K562 (cell line): ENCODE results near the gene B4GALNT4.

Experiments used
- HDAC8 ChIP-seq: fragments of 450-650 bp; IDR thresholded peaks from 2 replicates; pipeline ENCODE4 v1.6.1; 2016; ENCODE audit warnings: mild to moderate bottlenecking, missing genetic modification characterization, moderate library complexity, missing compliant biosample characterization
- LCOR ChIP-seq: sonication (generic); formaldehyde crosslinking; IDR thresholded peaks from 2 replicates; pipeline ENCODE4 v1.8.0; 2022; ENCODE audit warnings: mild to moderate bottlenecking, missing genetic modification reagents
- MAFF ChIP-seq: IDR thresholded peaks from 2 replicates; pipeline ENCODE4 v1.6.1; 2012; ENCODE audit warnings: low read length, improper control_type of control experiment
- MAZ ChIP-seq, 2 experiments: fragments of 450-650 bp in 1 of 2; sonication (generic) in 1 of 2; formaldehyde crosslinking; IDR thresholded peaks in 1 of 2; conservative IDR thresholded peaks in 1 of 2; 2 replicates each; pipeline versions ENCODE4 v1.4.0 to v1.5.0; 2020; ENCODE audit warnings: mild to moderate bottlenecking in 1 of 2, missing genetic modification reagents in 1 of 2
- POLR2A ChIP-seq: fragments of 450-650 bp; conservative IDR thresholded peaks from 2 replicates; pipeline ENCODE4 v1.6.1; 2016
- RBBP5 ChIP-seq: fragments of 200-600 bp; sonication (generic); IDR thresholded peaks from 2 replicates; pipeline ENCODE4 v1.6.1; 2012; ENCODE audit warnings: borderline replicate concordance, mild to moderate bottlenecking, low read length, control low read depth, inconsistent platforms; ENCODE audit not compliant: insufficient read depth, poor library complexity, severe bottlenecking
- RCOR1 ChIP-seq, 2 experiments: IDR thresholded peaks; 2 replicates each; pipeline ENCODE4 v1.6.1; 2012; ENCODE audit warnings: low read depth in 2 of 2, low read length in 2 of 2, borderline replicate concordance in 1 of 2, improper control_type of control experiment in 1 of 2
- RFX5 ChIP-seq: IDR thresholded peaks from 2 replicates; pipeline ENCODE4 v1.6.1; 2011; ENCODE audit warnings: low read depth, mild to moderate bottlenecking, improper control_type of control experiment, low read length
- XRCC5 ChIP-seq: fragments of 200-400 bp; formaldehyde crosslinking; IDR thresholded peaks from 2 replicates; pipeline ENCODE4 v1.6.1; 2017; ENCODE audit warnings: low read depth, mild to moderate bottlenecking, low read length
- TF ChIP-seq, protein P1 (sequence below): sonication (generic); formaldehyde crosslinking; IDR thresholded peaks from 2 replicates; pipeline ENCODE4 v1.8.1; 2023; ENCODE audit warnings: mild to moderate bottlenecking, missing genetic modification reagents
- TF ChIP-seq, protein P2 (sequence below): IDR thresholded peaks from 3 replicates; pipeline ENCODE4 v1.6.1; 2011; ENCODE audit warnings: borderline replicate concordance, mild to moderate bottlenecking; ENCODE audit not compliant: insufficient read length, insufficient read depth
- TF ChIP-seq, protein P3 (sequence below): sonication (generic); formaldehyde crosslinking; IDR thresholded peaks from 2 replicates; pipeline ENCODE4 v1.9.0; 2022; ENCODE audit warnings: mild to moderate bottlenecking, missing genetic modification reagents
- TF ChIP-seq, protein P4 (sequence below): sonication (generic); formaldehyde crosslinking; IDR thresholded peaks from 2 replicates; pipeline ENCODE4 v1.4.0; 2020; ENCODE audit warnings: mild to moderate bottlenecking, missing genetic modification reagents

DNA sequence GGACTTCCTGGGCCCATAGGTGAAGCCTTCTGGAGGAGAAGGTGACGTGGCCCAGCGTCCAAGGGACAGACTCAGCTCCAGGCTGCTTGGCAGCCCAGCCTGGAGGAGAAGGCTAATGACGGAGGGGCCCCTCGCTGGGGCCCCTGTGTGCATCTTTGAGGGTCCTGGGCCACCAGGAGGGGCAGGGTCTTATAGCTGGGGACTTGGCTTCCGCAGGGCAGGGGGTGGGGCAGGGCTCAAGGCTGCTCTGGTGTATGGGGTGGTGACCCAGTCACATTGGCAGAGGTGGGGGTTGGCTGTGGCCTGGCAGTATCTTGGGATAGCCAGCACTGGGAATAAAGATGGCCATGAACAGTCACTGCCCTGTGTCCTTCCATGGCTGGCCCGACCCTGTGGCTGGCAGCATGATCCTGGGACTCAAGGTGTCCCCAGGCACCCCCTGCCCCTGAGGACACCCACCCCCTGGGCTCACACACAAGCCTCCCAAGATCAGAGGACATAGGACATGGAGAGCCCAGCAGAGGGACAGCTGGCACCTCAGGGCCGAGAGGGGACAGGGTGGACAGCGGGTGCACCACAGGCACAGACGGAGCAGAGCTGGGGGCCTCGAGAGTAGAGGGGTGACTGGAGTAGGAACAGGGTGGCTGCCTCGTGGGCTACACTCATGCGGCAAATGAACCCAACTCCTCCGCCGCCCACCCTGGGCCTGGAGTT lies 35.4 kb downstream of the B4GALNT4 start:
- TF ChIP-seq, protein P1, sequence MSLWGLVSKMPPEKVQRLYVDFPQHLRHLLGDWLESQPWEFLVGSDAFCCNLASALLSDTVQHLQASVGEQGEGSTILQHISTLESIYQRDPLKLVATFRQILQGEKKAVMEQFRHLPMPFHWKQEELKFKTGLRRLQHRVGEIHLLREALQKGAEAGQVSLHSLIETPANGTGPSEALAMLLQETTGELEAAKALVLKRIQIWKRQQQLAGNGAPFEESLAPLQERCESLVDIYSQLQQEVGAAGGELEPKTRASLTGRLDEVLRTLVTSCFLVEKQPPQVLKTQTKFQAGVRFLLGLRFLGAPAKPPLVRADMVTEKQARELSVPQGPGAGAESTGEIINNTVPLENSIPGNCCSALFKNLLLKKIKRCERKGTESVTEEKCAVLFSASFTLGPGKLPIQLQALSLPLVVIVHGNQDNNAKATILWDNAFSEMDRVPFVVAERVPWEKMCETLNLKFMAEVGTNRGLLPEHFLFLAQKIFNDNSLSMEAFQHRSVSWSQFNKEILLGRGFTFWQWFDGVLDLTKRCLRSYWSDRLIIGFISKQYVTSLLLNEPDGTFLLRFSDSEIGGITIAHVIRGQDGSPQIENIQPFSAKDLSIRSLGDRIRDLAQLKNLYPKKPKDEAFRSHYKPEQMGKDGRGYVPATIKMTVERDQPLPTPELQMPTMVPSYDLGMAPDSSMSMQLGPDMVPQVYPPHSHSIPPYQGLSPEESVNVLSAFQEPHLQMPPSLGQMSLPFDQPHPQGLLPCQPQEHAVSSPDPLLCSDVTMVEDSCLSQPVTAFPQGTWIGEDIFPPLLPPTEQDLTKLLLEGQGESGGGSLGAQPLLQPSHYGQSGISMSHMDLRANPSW (CRISPR knock-in tag) = no peak
- TF ChIP-seq, protein P2, sequence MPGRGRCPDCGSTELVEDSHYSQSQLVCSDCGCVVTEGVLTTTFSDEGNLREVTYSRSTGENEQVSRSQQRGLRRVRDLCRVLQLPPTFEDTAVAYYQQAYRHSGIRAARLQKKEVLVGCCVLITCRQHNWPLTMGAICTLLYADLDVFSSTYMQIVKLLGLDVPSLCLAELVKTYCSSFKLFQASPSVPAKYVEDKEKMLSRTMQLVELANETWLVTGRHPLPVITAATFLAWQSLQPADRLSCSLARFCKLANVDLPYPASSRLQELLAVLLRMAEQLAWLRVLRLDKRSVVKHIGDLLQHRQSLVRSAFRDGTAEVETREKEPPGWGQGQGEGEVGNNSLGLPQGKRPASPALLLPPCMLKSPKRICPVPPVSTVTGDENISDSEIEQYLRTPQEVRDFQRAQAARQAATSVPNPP = no peak
- TF ChIP-seq MAFF (no peak), RBBP5 (no peak), RFX5 (no peak), XRCC5 (no peak), LCOR (CRISPR knock-in tag) (no peak), MAZ (CRISPR knock-in tag; conservative IDR thresholded peaks at IDR 0.05 in 1 of 2, IDR thresholded peaks at IDR 0.05 in 1 of 2) (no peak), POLR2A (no peak), HDAC8 (tag) (no peak), RCOR1 (IDR thresholded peaks at IDR 0.05; ENCODE audit: borderline replicate concordance in 1 of 2, low read depth in 2 of 2, low read length in 2 of 2) (no peak)
- TF ChIP-seq, protein P3, sequence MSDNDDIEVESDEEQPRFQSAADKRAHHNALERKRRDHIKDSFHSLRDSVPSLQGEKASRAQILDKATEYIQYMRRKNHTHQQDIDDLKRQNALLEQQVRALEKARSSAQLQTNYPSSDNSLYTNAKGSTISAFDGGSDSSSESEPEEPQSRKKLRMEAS (CRISPR knock-in tag) = no peak
- TF ChIP-seq, protein P4, sequence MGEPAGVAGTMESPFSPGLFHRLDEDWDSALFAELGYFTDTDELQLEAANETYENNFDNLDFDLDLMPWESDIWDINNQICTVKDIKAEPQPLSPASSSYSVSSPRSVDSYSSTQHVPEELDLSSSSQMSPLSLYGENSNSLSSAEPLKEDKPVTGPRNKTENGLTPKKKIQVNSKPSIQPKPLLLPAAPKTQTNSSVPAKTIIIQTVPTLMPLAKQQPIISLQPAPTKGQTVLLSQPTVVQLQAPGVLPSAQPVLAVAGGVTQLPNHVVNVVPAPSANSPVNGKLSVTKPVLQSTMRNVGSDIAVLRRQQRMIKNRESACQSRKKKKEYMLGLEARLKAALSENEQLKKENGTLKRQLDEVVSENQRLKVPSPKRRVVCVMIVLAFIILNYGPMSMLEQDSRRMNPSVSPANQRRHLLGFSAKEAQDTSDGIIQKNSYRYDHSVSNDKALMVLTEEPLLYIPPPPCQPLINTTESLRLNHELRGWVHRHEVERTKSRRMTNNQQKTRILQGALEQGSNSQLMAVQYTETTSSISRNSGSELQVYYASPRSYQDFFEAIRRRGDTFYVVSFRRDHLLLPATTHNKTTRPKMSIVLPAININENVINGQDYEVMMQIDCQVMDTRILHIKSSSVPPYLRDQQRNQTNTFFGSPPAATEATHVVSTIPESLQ = no peak
